ENCODE results near the gene SWAP70.

Gene SWAP70

DNA sequence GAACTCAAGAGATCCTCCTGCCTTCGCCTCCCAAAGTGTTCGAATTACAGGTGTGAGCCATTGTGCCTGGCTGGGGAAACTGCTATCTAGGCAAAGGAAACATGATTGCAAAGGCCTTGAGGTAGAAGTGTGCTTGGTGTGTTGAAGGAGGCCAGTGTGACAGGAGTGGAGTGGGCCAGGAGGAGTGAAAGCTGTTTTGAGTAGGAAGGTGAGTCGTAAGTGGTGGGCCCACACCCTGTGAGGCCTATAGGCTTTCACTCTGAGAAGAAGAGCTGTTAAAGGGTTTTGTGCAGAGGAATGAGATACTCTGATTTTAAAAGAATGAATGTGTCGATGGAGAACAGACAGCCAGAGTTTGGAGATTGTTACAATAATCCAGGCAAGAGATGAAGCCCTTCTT lies 47.0 kb upstream of the SWAP70 start:
- no peak for TF ChIP-seq YY1 (IDR thresholded peaks at IDR 0.05; ENCODE audit: low read depth)
- no peak for TF ChIP-seq REST (IDR thresholded peaks at IDR 0.05; ENCODE audit: low read depth)
- TF ChIP-seq CEBPB (IDR thresholded peaks at IDR 0.05) = no peak
- TF ChIP-seq RAD21 (IDR thresholded peaks at IDR 0.05; ENCODE audit: low read depth) = no peak
- no peak for TF ChIP-seq NFIC (IDR thresholded peaks at IDR 0.05)
- no peak for TF ChIP-seq TCF12 (IDR thresholded peaks at IDR 0.05; ENCODE audit: low read depth)
- TF ChIP-seq, protein P1, sequence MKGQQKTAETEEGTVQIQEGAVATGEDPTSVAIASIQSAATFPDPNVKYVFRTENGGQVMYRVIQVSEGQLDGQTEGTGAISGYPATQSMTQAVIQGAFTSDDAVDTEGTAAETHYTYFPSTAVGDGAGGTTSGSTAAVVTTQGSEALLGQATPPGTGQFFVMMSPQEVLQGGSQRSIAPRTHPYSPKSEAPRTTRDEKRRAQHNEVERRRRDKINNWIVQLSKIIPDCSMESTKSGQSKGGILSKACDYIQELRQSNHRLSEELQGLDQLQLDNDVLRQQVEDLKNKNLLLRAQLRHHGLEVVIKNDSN (IDR thresholded peaks at IDR 0.05) = no peak
- TF ChIP-seq ZBTB7A (IDR thresholded peaks at IDR 0.05; ENCODE audit: low read depth) = no peak
- TF ChIP-seq MAX (IDR thresholded peaks at IDR 0.05) = no peak
- TF ChIP-seq FOXM1 (IDR thresholded peaks at IDR 0.05; ENCODE audit: borderline replicate concordance, low read depth) = no peak
- no peak for TF ChIP-seq TAF1 (IDR thresholded peaks at IDR 0.05; ENCODE audit: low read depth)
- no peak for TF ChIP-seq CREB1 (IDR thresholded peaks at IDR 0.05; ENCODE audit: low read depth)
- TF ChIP-seq EP300 (IDR thresholded peaks at IDR 0.05; ENCODE audit: borderline replicate concordance) = no peak
- TF ChIP-seq EGR1 (IDR thresholded peaks at IDR 0.05) = no peak
- no peak for TF ChIP-seq TEAD4 (IDR thresholded peaks at IDR 0.05)

GRCh38 chr11:9617940-9618339 lies 45.9 kb upstream of the SWAP70 start:
- no peak for TF ChIP-seq MAX (IDR thresholded peaks at IDR 0.05)
- TF ChIP-seq TEAD4 (IDR thresholded peaks at IDR 0.05) = no peak
- TF ChIP-seq TCF12 (IDR thresholded peaks at IDR 0.05; ENCODE audit: low read depth) = no peak
- no peak for TF ChIP-seq FOXM1 (IDR thresholded peaks at IDR 0.05; ENCODE audit: borderline replicate concordance, low read depth)
- TF ChIP-seq ZBTB7A (IDR thresholded peaks at IDR 0.05; ENCODE audit: low read depth) = no peak
- no peak for TF ChIP-seq TAF1 (IDR thresholded peaks at IDR 0.05; ENCODE audit: low read depth)
- TF ChIP-seq EP300 (IDR thresholded peaks at IDR 0.05; ENCODE audit: borderline replicate concordance) = no peak
- no peak for TF ChIP-seq RAD21 (IDR thresholded peaks at IDR 0.05; ENCODE audit: low read depth)

DNA sequence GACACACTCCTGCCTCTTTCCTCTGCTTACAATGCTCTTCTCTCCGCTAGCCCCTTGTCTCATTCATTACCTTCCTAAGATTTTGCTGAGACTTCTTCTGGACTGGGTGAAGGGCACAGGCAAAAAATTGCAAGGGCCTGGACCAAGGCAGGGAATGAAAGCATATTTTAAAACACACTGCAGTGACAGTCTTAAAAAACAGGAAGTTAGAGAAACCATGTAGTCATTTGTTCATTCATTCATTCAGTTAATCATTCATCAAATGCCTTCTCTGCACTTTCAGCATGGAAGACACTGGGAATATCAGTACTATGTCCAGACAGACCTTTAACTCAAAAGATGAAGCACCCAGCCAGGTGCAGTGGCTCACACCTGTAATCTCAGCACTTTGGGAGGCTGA lies 44.9 kb upstream of the SWAP70 start:
- no peak for TF ChIP-seq MAX (IDR thresholded peaks at IDR 0.05)
- no peak for TF ChIP-seq YY1 (IDR thresholded peaks at IDR 0.05; ENCODE audit: low read depth)
- no peak for TF ChIP-seq CREB1 (IDR thresholded peaks at IDR 0.05; ENCODE audit: low read depth)
- no peak for TF ChIP-seq NFIC (IDR thresholded peaks at IDR 0.05)
- TF ChIP-seq, protein P1 (IDR thresholded peaks at IDR 0.05) = no peak
- no peak for TF ChIP-seq CEBPB (IDR thresholded peaks at IDR 0.05)
- no peak for TF ChIP-seq RAD21 (IDR thresholded peaks at IDR 0.05; ENCODE audit: low read depth)
- no peak for TF ChIP-seq REST (IDR thresholded peaks at IDR 0.05; ENCODE audit: low read depth)
- no peak for TF ChIP-seq TAF1 (IDR thresholded peaks at IDR 0.05; ENCODE audit: low read depth)
- no peak for TF ChIP-seq TCF12 (IDR thresholded peaks at IDR 0.05; ENCODE audit: low read depth)
- TF ChIP-seq TEAD4 (IDR thresholded peaks at IDR 0.05) = no peak
- no peak for TF ChIP-seq EP300 (IDR thresholded peaks at IDR 0.05; ENCODE audit: borderline replicate concordance)

DNA sequence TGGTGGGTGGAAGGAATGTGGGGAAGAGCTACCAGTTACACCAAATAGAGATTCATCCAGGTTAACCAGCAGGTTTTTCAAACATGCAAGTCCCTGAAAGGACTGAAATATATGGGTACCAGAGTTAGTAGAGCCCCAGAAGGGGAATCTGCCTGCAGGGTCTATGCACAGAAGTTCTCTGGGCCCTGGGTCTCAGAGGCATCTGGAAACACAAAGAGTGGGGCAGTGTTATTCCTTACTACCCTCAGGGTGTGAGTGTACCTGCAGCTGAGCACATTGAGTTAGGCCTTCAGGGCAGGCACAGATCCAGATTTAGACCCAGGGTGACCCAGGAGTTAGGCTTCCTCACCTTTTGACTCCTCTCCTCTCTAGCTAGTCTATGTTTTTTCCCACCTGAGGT lies 43.9 kb upstream of the SWAP70 start:
- TF ChIP-seq CREB1 (IDR thresholded peaks at IDR 0.05; ENCODE audit: low read depth) (no peak), TEAD4 (IDR thresholded peaks at IDR 0.05) (no peak), TAF1 (IDR thresholded peaks at IDR 0.05; ENCODE audit: low read depth) (no peak), YY1 (IDR thresholded peaks at IDR 0.05; ENCODE audit: low read depth) (no peak), ZBTB7A (IDR thresholded peaks at IDR 0.05; ENCODE audit: low read depth) (no peak), CEBPB (IDR thresholded peaks at IDR 0.05) (no peak), REST (IDR thresholded peaks at IDR 0.05; ENCODE audit: low read depth) (no peak), EGR1 (IDR thresholded peaks at IDR 0.05) (no peak), EP300 (IDR thresholded peaks at IDR 0.05; ENCODE audit: borderline replicate concordance) (no peak), NFIC (IDR thresholded peaks at IDR 0.05) (no peak), TCF12 (IDR thresholded peaks at IDR 0.05; ENCODE audit: low read depth) (no peak), FOXM1 (IDR thresholded peaks at IDR 0.05; ENCODE audit: borderline replicate concordance, low read depth) (no peak), MAX (IDR thresholded peaks at IDR 0.05) (no peak), RAD21 (IDR thresholded peaks at IDR 0.05; ENCODE audit: low read depth) (no peak)
- TF ChIP-seq, protein P1 (IDR thresholded peaks at IDR 0.05) = no peak

Data from Ishikawa (cell line).